ENCODE results near the gene SAV1.

Gene SAV1

GRCh38 chr14:50607181-50607580, 60.9 kb downstream of the SAV1 start:
- no peak for DNase-seq (ENCODE audit: low read depth)

GRCh38 chr14:50606468-50606867, 61.6 kb downstream of the SAV1 start:
- no peak for DNase-seq (ENCODE audit: low read depth)

GRCh38 chr14:50605766-50606165, 62.3 kb downstream of the SAV1 start:
- no peak for DNase-seq (ENCODE audit: low read depth)

GRCh38 chr14:50603565-50603964, 64.5 kb downstream of the SAV1 start:
- no peak for DNase-seq (ENCODE audit: low read depth)

GRCh38 chr14:50602035-50602434, 66.1 kb downstream of the SAV1 start:
- DNase-seq (ENCODE audit: low read depth): no peak

GRCh38 chr14:50601394-50601793, 66.7 kb downstream of the SAV1 start:
- no peak for DNase-seq (ENCODE audit: low read depth)

- no peak for DNase-seq (ENCODE audit: low read depth)
Measured at GRCh38 chr14:50600849-50601248, 67.3 kb downstream of the SAV1 start.

- DNase-seq (ENCODE audit: low read depth): no peak
Measured at GRCh38 chr14:50599700-50600444, 68.2 kb downstream of the SAV1 start.

GRCh38 chr14:50598765-50599164, 69.3 kb downstream of the SAV1 start:
- DNase-seq (ENCODE audit: low read depth): no peak

- DNase-seq (ENCODE audit: low read depth): no peak
Measured at GRCh38 chr14:50594577-50595316, 73.4 kb downstream of the SAV1 start.

GRCh38 chr14:50590464-50590863, 77.6 kb downstream of the SAV1 start:
- DNase-seq (ENCODE audit: low read depth): no peak

Measured in stimulated activated CD8-positive, alpha-beta memory T cell treated with anti-CD3 and anti-CD28 coated beads, Interleukin-15, amount 100 ng/mL, for 1 hour (primary cell).